Activated CD8-positive, alpha-beta memory T cell treated with anti-CD3 and anti-CD28 coated beads for 36 hours (primary cell): ENCODE measurements around the gene NUPR1. TPM values are rescaled to one million over a fixed set of nuclear protein-coding genes. Genes with fewer than 3 reads are reported as not detected.
"Not testable (repeated sequence)": the region's sequence is repeated elsewhere in the genome, so short reads cannot be mapped to it uniquely, and the experiment has no call there.

Experiments
- CTCF ChIA-PET: fragments of 350-600 bp; sonication (Branson Sonifier 250); formaldehyde crosslinking; loops from one replicate; lab custom pipeline; 2021; ENCODE audit warnings: antibody characterized with exemption; lab: Charles Lee
- POLR2A ChIA-PET: fragments of 350-600 bp; sonication (Branson Sonifier 250); formaldehyde crosslinking; loops from one replicate; lab custom pipeline; 2021; ENCODE audit warnings: antibody characterized with exemption; lab: Charles Lee
- total RNA-seq, 2 experiments: library from RNA; stranded (reverse); gene quantifications; one replicate each; pipeline ENCODE4 v1.2.3, GENCODE V29; 2021

Gene NUPR1, protein sequence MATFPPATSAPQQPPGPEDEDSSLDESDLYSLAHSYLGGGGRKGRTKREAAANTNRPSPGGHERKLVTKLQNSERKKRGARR
- total RNA-seq = not detected

DNA sequence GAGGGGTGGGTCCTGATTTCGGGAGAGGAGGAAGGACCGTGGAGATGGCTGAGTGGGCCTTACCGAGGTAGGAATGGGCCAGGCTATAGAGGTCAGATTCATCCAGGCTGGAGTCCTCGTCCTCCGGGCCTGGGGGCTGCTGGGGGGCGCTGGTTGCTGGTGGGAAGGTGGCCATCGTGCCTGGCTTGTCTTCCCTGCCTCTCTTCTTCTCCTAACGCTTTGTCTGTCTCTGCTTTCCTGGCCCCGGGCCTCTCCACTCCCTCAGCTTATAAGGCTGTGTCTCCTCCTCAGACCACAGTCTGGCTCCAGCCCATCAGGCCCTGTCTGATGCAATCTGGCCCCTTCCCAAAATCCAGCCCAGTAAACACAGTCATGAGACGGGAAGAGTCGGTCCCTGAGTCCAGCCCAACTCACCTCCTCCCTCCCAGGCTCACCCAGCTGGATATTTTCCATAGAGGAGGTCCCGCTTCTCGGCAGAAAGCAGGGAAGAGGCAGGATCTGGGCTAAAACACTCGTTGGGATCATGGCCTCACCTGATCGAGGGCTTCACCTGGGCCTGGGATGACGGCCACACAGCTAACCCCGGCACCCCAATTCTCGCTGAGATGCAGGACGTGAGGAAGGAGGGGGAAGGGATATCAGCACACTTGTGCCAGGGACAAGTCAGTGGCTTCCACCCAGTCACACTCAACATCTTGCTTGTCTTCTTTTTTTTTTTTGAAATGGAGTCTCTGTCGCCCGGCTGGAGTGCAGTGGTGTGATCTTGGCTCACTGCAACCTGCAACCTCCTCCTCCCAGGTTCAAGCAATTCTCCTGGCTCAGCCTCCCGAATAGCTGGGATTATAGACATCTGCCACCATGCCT is at the start of gene NUPR1:
NUPR1 (minus strand) TSS at position 242 of the 864 bp plus-strand sequence; CDS start at position 175, 67 bp downstream.
- ChIA-PET POLR2A (no interaction called here), CTCF (no interaction called here)

DNA sequence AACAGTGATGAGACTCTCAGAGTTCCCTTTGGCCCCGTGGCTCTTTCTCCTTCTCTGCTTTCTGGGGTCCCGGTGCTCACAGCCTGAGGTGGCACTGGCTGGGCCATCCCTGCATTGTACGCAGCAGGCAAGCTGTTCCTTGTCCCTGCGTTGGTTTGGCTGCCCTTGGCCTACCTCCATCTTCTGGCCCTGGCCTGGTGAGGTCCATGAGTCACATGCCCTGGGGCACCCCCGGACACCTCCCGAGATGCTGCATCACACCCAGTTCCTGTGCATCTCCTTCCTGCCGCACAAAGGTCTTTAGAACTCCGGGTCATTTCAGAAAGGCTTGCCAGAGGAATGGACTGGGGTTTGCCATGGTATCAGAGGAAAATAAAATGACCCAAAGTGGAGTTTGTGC is 48.6 kb upstream of the NUPR1 start:
- POLR2A ChIA-PET = no interaction called here
- CTCF ChIA-PET = no interaction called here

DNA sequence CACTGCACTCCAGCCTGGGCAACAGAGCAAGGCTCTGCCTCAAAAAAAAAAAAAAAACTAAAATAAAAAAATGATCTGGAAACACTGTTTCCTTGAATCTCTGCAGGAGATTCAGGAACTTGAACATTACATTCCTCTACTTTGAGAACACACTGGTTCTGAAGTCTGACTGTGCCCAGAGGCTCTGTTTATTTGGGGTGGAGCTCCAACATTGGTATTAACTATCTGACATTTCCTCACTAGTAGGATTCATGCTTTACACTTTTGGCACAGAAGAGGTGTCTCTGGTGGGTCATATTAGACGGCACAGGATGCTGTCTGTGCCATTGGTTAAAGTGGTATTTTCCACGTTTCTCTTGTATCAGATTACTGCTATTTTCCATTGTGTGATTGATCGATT is 47.7 kb upstream of the NUPR1 start:
- POLR2A ChIA-PET = no interaction called here

DNA sequence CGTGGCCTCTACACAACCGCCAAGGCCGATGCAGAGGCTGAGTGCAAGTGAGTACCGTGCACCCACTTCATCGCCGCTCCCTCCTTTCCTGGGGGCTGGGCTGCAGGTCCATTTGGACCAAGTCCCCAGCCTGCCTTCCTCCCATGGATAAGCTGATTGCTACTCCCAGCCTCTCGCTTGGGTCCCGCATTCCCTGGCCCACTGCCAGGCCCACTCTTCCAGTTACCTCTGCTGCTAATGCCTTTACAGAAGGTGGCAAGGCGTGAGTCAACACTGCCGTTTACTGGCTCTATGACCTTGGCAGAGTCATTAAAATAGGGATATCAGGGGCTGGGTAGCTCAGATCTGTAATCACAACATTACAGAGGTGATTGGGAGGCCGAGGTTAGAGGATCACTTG is 46.9 kb upstream of the NUPR1 start:
- CTCF ChIA-PET = no interaction called here

More for the DNA sequence above, 47.7 kb upstream of the NUPR1 start:
- CTCF ChIA-PET = no interaction called here

DNA sequence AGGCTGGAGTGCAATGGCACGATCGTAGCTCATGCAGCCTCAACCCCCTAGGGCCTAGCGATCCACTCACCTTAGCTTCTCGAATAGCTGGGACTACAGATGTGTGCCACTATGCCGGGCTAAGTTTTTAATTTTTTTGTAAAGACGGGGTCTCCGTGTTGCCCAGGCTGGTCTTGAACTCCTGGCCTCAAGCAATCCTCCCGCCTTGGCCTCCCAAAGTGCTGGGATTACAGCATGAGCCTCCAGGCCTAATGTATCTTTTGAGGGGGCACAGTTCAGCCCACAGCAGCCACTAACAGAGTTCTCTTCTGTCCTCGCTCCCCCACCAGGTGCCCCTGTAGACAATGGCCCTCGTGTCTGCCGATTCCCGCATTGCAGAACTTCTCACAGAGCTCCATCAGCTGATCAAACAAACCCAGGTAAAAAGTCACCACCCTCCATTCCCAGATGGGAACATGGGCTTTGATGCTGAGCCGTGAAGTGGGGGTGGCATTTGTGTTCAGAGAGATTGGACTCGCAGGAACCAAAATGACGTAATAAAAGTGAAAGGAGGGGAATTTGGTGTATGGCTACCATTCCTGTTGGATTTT is 42.0 kb upstream of the NUPR1 start:
- CTCF ChIA-PET = no interaction called here
- POLR2A ChIA-PET = no interaction called here

More for the DNA sequence above, 46.9 kb upstream of the NUPR1 start:
- POLR2A ChIA-PET = no interaction called here

DNA sequence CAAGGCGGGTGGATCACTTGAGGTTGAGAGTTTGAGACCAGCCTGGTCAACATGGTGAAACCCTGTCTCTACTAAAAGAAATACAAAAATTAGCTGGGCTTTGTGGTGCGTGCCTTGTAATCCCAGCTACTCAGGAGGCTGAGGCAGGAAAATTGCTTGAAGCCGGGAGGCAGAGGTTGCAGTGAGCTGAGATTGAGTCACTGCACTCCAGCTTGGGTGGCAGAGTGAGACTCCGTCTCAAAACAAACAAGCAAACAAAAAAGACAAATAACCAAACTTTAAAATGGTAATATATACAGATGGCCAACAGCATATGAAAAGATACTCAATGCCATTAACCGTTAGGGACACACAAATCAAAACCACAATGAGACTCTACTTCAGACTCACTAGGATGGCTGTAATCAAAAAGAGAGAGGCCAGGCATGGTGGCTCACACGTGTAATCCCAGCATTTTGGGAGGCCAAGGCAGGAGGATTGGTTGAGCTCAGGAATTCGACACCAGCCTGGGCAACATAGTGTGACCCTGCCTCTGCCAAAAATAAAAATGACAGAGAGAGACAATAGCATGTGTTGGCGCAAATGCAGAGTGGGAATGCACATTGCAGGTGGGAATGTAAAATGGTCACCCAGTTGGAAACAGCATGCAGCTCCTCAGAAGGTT is 36.8 kb upstream of the NUPR1 start:
- ChIA-PET CTCF (no interaction called here), POLR2A (no interaction called here)

DNA sequence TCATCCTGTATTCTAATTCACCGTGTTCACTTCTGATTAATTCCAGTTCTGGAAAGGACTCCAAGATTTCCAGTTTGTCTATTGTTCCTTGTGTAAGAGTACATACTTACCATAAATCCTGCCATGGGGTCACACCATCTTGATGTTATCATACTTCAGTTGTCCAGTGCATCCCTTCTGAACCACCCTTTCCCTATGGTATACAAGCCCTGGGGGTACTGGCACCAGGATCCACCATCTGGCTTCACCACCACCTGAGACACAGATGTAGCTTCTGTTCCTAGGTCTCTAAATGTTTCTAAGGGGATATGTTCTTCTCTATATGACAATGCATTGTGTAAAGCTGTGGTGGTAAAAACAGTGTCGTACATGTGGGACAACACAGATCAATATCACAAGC is 36.2 kb upstream of the NUPR1 start:
- POLR2A ChIA-PET = no interaction called here
- CTCF ChIA-PET = no interaction called here

DNA sequence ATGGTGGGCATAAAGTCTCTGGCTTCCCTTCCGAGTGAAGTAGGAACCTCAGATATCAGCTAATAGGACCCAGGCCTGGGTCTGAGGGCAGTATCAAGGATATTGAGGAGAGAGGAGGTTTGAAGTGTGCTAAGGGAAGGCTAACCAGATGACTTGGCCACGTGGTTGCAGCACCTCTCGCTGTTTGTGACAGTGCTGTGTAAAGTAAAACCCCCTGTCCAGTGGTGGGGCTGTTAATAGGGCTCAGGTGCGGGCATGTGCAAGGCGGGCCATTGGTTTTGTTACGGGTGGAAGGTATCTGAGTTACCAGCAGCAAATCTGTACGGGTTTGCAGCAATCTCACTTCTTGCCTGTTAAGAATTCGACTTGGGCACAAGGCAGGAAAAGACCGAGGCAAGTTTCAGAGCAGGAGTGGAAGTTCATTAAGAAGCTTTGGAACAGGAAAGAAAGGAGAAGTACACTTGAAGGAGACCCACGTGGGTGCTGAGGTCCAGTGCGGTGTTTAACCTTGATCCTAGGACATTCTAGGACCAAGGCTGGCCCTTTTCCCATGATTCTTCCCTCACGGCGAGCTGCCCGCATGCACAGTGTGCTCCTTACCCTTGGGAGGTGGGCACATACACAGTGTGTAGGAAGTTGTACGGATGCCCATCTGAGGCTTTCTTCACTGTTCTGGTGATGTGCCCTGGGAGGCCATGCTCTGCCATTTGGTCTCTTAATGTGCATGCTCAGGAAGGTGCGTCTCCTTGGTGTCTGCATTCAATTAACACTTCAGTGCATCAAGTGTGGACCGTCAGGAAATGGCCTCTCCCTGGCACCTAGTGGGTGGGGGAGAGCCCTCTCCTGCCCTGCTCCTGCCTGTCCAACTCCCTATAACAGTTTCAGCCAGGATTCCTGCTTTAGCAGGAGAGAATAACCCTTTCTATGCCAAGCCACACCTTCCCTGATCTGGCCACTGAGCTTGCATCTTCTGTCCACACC is 35.3 kb upstream of the NUPR1 start:
- ChIA-PET POLR2A (no interaction called here), CTCF (no interaction called here)

DNA sequence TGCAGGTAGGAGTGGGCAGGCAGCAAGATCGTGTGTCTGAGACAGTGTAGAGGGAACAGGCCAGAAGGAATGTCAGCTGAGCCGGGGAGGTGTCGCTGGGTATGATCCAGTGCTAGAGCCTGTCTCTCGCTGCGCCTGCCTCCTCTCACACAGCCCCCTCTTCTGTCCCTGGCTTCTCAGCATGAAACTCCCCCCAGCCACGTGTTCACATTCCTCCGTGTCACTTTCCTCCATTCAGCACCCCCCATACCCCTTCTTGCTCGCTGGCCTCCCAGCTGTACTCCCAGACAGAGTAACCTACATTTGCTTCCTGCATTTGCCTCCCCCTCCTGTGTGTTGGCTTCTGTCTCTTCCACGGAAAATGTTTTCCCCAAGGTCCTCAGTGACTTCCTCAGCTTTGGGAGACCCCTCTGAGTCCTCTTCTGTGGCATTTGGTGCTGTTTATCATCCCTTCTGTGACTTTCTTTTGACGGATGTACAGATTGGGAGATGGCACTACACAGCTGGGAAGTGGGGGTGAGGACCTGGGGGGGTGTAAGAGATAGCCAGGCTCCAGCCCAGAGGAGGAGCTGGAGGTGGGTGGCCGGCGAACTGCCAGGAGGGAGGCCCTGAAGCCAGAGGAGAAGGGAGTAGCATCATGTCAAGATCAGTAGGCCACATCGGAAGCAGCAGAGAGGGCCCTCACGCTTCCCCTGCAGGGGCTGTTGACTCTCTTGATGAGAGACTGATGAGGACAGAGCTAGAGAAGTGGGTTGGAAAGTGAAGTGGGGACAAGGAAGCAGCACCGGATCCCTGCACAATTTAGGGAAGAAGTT is 34.1 kb upstream of the NUPR1 start:
- CTCF ChIA-PET = no interaction called here

DNA sequence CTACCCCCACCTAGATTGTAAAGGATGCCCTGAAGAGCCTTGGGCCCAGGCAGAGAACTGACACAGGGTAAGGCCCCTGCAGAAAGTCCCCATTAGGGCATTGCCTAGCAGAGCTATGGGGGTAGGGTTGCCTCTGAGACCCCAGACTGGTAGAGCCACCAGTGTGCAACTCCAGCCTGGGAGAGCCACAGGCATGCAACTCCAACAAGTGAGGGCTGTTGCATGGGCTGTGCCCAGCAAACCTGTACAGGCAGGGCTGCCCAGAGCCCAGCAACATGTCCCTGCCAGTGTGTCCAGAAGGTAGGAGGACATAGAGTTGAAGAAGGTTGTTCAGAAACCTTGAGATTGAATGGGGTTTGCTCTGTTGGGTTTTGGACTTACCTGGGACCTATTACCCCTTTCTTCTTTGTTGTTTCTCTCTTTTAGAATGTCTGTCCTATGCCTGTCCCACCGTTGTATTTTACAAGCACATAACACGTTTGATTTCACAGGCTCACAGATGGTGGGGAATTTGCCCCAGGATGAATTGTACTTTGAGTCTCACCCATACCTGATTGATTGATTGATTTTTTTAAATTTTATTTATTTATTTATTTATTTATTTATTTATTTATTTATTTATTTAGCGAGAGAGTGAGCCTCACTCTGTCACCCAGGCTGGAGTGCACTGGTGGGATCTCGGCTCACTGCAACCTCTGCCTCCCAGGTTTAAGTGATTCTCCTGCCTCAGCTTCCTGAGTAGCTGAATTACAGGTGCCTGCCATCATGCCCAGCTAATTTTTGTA is 31.4 kb upstream of the NUPR1 start:
- POLR2A ChIA-PET = no interaction called here
- CTCF ChIA-PET = no interaction called here

More for the DNA sequence above, 34.1 kb upstream of the NUPR1 start:
- POLR2A ChIA-PET = no interaction called here

DNA sequence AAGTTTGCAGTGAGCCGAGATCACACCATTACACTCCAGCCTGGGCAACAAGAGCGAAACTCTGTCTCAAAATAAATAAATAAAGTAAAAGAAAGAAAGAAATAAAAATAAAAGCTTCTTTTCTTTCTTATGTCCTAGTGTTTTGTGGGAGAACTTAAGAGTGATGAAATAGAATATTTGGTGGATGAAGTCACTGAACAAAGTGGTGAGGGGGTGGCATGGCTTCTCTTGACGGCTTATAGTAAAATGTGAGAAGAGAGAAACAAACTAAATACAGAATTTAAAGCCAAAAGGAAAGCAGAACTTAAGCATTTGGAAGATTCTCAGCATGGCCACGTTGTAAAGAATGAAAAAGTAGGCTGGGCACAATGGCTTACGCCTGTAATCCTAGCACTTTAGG is 30.2 kb upstream of the NUPR1 start:
- ChIA-PET POLR2A (no interaction called here), CTCF (no interaction called here)

DNA sequence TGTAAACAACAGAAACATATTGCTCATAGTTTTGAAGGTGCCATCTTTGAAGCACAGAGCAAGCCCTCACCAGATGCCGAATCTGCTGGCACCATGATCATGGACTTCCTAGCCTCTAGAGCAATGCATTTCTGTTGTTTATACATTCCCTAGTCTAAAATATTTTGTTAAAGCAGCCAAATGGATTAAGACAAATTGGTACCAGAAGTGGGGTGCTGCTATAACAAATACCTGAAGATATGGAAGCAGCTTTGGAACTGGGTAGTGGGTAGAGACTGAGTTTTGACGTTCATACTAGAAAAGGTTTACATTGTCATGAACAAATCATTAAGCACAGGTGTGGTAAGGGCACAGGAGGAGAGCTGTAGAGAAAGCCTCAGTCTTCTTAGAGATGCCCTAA is 28.5 kb upstream of the NUPR1 start:
- POLR2A ChIA-PET = no interaction called here
- CTCF ChIA-PET = no interaction called here

DNA sequence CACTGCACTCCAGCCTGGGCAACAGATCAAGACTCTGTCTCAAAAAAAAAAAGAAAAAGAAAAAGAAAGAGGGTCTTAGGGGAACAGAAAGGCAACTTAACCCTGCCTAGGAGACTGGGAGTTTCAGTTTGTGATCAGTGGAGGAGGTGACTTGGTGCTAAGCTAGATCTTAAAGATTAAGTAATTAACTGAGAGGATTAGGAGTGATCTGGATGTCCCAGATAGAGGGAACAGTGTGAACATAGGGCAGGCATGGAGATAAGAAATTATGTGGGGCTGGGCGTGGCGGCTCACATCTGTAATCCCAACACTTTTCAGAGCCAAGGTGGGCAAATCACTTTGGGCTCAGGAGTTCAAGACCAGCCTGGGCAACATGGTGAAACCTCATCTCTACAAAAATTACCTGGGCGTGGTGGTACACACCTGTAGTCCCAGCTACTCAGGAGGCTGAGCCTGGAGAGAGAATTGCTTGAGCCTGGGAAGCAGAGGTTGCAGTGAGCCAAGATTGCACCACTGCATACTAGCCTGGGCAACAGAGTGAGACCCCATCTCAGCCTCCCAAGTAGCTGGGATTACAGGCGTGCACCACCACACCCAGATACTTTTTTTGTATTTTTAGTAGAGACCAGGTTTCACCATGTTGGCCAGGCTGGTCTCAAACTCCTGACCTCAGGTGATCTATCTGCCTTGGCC is 27.6 kb upstream of the NUPR1 start:
- POLR2A ChIA-PET = not testable (repeated sequence)
- CTCF ChIA-PET = interaction anchor here (0.7 kb wide), 1 partner anchor 545 kb away, joined by 3 read pairs; no protein-coding TSS in a partner anchor

DNA sequence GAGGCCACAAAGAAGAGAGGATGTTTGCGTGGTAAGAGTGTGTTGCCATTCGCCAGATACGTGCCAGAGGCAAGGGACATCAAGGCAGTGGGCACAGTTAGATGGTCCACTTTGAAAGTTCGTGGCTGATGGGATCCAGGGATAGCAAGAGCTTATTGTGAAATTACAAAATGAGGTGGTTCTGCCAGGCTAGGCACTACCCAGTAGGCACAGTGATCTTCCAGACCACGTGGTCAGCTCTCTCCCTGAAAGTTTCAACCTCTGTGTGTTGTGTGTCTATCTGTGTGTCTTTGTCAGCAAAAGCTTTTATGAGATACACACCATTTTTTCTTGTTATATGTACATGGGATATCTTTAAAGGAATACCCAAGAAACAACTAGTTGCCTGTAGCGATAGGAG is 24.4 kb upstream of the NUPR1 start:
- ChIA-PET CTCF (no interaction called here), POLR2A (no interaction called here)

DNA sequence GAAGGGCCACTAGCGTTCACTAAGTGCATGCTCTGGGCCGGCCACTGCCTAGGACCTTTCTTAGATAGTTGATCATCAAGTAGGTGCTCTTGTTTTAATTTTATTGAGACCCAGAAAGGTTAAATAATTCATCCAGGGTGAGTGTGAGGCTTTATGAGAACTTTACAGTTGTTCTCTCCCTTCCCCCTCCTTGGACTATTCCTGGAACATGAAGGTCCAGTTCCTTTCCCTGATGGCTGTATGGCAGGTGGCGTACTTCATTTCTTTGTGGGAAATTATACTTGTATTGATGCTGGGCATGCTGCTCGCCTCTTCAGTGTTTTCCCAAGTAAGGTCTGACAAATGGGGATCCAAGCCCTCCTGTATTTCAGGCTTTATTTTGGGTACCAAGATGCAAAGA is 23.4 kb upstream of the NUPR1 start:
- ChIA-PET POLR2A (no interaction called here), CTCF (no interaction called here)

DNA sequence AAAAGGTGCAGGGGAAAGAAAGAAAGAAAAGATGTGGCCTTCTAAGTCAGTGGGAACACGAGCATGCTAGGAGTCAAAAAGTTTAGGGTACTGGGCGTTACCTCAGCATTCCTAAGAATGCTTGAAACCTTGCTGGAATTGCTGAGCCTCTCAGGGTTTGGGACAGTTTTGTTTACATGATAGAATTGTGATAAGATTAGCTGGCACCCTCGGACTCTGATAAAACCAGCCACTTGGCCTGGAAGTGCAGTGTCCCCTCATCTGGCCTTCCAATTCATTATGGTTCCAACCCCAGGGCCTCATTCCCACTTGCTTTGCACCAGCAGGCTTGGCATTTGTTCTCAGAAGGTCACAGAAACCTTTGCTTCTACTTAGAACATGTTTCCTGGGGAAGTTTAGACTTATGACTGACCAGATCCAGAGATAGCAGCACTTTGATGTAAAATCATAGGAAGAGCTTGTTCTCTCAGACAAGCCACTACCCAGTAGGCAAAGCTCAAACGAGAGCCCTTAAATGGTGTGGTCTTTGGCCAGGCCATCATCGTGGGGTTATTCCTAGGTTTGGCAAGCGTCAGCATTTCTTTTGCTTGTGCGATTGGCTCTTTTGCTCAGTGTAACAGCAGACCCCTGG is 22.9 kb upstream of the NUPR1 start:
- ChIA-PET CTCF (no interaction called here), POLR2A (no interaction called here)

DNA sequence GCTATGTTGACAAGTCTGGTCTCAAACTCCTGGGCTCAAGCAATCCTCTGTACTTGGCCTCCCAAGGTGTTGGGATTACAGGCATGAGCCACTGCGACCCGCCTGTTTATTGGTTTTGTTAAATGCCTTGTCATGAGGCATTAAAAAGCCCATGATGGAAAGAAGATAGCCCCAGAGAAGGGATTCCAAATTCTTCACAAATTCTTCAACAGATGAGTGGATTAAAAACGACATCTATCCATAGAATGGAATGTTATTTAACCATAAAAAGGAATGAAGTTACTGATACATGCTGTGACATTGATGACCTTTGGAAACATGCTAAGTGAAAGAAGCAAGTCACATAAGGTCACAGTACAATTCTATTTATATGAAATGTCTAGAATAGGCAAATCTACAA is 19.7 kb upstream of the NUPR1 start:
- ChIA-PET POLR2A (no interaction called here), CTCF (interaction anchor here (0.7 kb wide), 1 partner anchor 11 kb away, joined by 4 read pairs; no protein-coding TSS in a partner anchor)
